Vagina (tissue), 2 donors: ENCODE results near the gene GANAB.

Experiments
- CTCF ChIP-seq, 3 experiments: fragments of 450-650 bp in 2 of 3; fragments of 200-600 bp in 1 of 3; sonication (generic) in 1 of 3; IDR thresholded peaks; one replicate each; pipeline ENCODE4 v1.5.1; 2017 to 2019; ENCODE audit warnings: antibody characterized with exemption in 3 of 3, mild to moderate bottlenecking in 2 of 3, moderate library complexity in 2 of 3
- POLR2A ChIP-seq, 2 donors: fragments of 450-650 bp; IDR thresholded peaks; one replicate each; pipeline ENCODE4 v1.6.1; 2017; ENCODE audit warnings: antibody characterized with exemption in 2 of 2, mild to moderate bottlenecking in 2 of 2, moderate library complexity in 2 of 2
- POLR2AphosphoS5 ChIP-seq, 2 donors: sonication (generic); formaldehyde crosslinking; IDR thresholded peaks; one replicate each; pipeline ENCODE4 v1.9.0; 2017; ENCODE audit warnings: antibody characterized with exemption in 2 of 2, mild to moderate bottlenecking in 2 of 2, low read depth in 1 of 2; ENCODE audit not compliant: insufficient read depth in 1 of 2

- TF ChIP-seq POLR2A (IDR thresholded peaks at IDR 0.05) = no peak
- TF ChIP-seq CTCF (IDR thresholded peaks at IDR 0.05) = no peak
- no peak for TF ChIP-seq POLR2AphosphoS5 (IDR thresholded peaks at IDR 0.05; ENCODE audit: insufficient read depth in 1 of 2, low read depth in 1 of 2)
These were observed 18.7 kb downstream of the GANAB start for GRCh38 chr11:62627713-62628112.
